HepG2 (cell line): Measurements from ENCODE around the gene CRADD. TPM values are rescaled to one million over a fixed set of nuclear protein-coding genes. Genes with fewer than 3 reads are reported as not detected.

Experiments
- ATAC-seq: fragments of 200-7000 bp; cut with Tn5 transposase; 3 replicates; pipeline ENCODE4 v1.9.1; 2020; ENCODE audit warnings: mild to moderate bottlenecking, moderate library complexity
- BruUV-seq: library from RNA; stranded (reverse); fragments of 400-500 nt; replicated peaks from 2 replicates; lab custom pipeline; 2021; lab: Mats Ljungman, UMichigan
- CTCF ChIA-PET: fragments of 300-600 bp; formaldehyde crosslinking; extraction: SDS; loops from one replicate; lab custom pipeline; 2021; ENCODE audit warnings: low total read pairs, inconsistent platforms, low intra/inter-chr PET ratio; lab: Yijun Ruan, JAX
- POLR2A ChIA-PET: fragments of 350-600 bp; sonication (Branson Sonifier 250); formaldehyde crosslinking; loops from one replicate; lab custom pipeline; 2020; ENCODE audit warnings: antibody characterized with exemption, inconsistent platforms; lab: Yijun Ruan, JAX
- DNase-seq: peaks from one replicate; pipeline ENCODE4 v3.0.0-alpha.2; 2015; ENCODE audit warnings: low spot score
- FAIRE-seq: peaks from 3 replicates; lab custom pipeline; 2011; peaks lifted over from hg19 to GRCh38; lab: Jason Lieb, UNC
- H2AFZ ChIP-seq: one replicate; pipeline ENCODE4 v1.6.1; 2011; ENCODE audit warnings: low read length, inconsistent platforms
- H3K27ac ChIP-seq: fragments of 300-600 bp; 3 replicates; pipeline ENCODE4 v1.8.0; 2011; ENCODE audit warnings: mixed run types, mild to moderate bottlenecking, mixed read lengths, low read length, inconsistent platforms; ENCODE audit not compliant: insufficient read depth; ENCODE audit errors: extremely low read length
- H3K27me3 ChIP-seq, 2 experiments: fragments of 200-600 bp in 1 of 2; 2 replicates in 1 of 2; 3 replicates in 1 of 2; pipeline versions ENCODE4 v1.6.0 to v1.8.0; 2011; ENCODE audit warnings: low read length in 2 of 2, mild to moderate bottlenecking in 2 of 2, moderate library complexity in 2 of 2, inconsistent platforms in 1 of 2; ENCODE audit not compliant: insufficient read depth in 2 of 2, control insufficient read depth in 1 of 2
- H3K36me3 ChIP-seq, 2 experiments: fragments of 200-600 bp in 1 of 2; replicated peaks in 1 of 2; 2 replicates in 1 of 2; 3 replicates in 1 of 2; pipeline versions ENCODE4 v1.5.1 to v1.8.0; 2011; ENCODE audit warnings: low read length in 2 of 2, inconsistent platforms in 1 of 2; ENCODE audit not compliant: insufficient read depth in 2 of 2, control insufficient read depth in 1 of 2
- H3K4me1 ChIP-seq: 2 replicates; pipeline ENCODE4 v1.5.1; 2012; ENCODE audit warnings: low read length, inconsistent platforms; ENCODE audit not compliant: insufficient read depth
- H3K4me2 ChIP-seq: 2 replicates; pipeline ENCODE4 v1.6.0; 2011; ENCODE audit warnings: low read depth, low read length, inconsistent platforms
- H3K4me3 ChIP-seq, 3 experiments: fragments of 200-600 bp in 1 of 3; sonication (generic), shearing (Covaris generic) in 1 of 3; replicated peaks in 1 of 3; 2 replicates each; pipeline ENCODE4 v1.5.1; 2011 to 2016; ENCODE audit warnings: low read length in 3 of 3, inconsistent platforms in 2 of 3, low read depth in 2 of 3, mild to moderate bottlenecking in 2 of 3, control low read depth in 1 of 3, mixed read lengths in 1 of 3; ENCODE audit not compliant: insufficient read depth in 1 of 3
- H3K79me2 ChIP-seq: one replicate; pipeline ENCODE4 v1.6.1; 2011; ENCODE audit warnings: low read length, inconsistent platforms; ENCODE audit not compliant: insufficient read depth
- H3K9ac ChIP-seq: 2 replicates; pipeline ENCODE4 v1.6.0; 2011; ENCODE audit warnings: mild to moderate bottlenecking, low read depth, low read length, inconsistent platforms; ENCODE audit not compliant: insufficient read depth
- H3K9me3 ChIP-seq: 2 replicates; pipeline ENCODE4 v1.5.1; 2012; ENCODE audit warnings: mild to moderate bottlenecking, low read length
- H4K20me1 ChIP-seq: 2 replicates; pipeline ENCODE4 v1.6.0; 2011; ENCODE audit warnings: inconsistent platforms, mild to moderate bottlenecking, low read length, moderate library complexity; ENCODE audit not compliant: insufficient read depth
- CEBPB ChIP-seq: IDR thresholded peaks from 2 replicates; pipeline ENCODE4 v1.6.1; 2011; ENCODE audit warnings: low read depth, low read length, improper control_type of control experiment, borderline replicate concordance
- CEBPG ChIP-seq: IDR thresholded peaks from 2 replicates; pipeline ENCODE4 v1.6.1; 2016
- CREM ChIP-seq, 2 experiments: sonication (generic) in 1 of 2; formaldehyde crosslinking in 1 of 2; IDR thresholded peaks; 2 replicates each; pipeline versions ENCODE4 v1.4.0 to v1.6.1; 2016 to 2020; ENCODE audit warnings: antibody characterized with exemption in 1 of 2, mild to moderate bottlenecking in 1 of 2, missing genetic modification reagents in 1 of 2
- HDAC6 ChIP-seq: fragments of 200-600 bp; sonication (generic); IDR thresholded peaks from 2 replicates; pipeline ENCODE4 v1.7.0; 2017; ENCODE audit warnings: mild to moderate bottlenecking, antibody characterized with exemption, low read length, low read depth
- IKZF1 ChIP-seq: fragments of 450-650 bp; IDR thresholded peaks from 2 replicates; pipeline ENCODE4 v1.7.1; 2016
- SMAD1 ChIP-seq: sonication (generic); formaldehyde crosslinking; IDR thresholded peaks from 2 replicates; pipeline ENCODE4 v1.4.0; 2020; ENCODE audit warnings: missing genetic modification reagents, low read depth, mild to moderate bottlenecking, borderline replicate concordance
- SMARCC2 ChIP-seq: fragments of 450-650 bp; IDR thresholded peaks from 2 replicates; pipeline ENCODE4 v1.6.1; 2017; ENCODE audit warnings: antibody characterized with exemption, mild to moderate bottlenecking
- TEAD2 ChIP-seq: sonication (generic); formaldehyde crosslinking; IDR thresholded peaks from 2 replicates; pipeline ENCODE4 v1.9.0; 2021; ENCODE audit warnings: missing genetic modification reagents
- ZNF124 ChIP-seq: sonication (generic); formaldehyde crosslinking; IDR thresholded peaks from 2 replicates; pipeline ENCODE4 v1.4.0; 2020; ENCODE audit warnings: missing genetic modification reagents
- ZNF180 ChIP-seq: sonication (generic); formaldehyde crosslinking; IDR thresholded peaks from 2 replicates; pipeline ENCODE4 v1.4.0; 2020; ENCODE audit warnings: low read depth, missing genetic modification reagents, borderline replicate concordance
- ZNF367 ChIP-seq: sonication (generic); formaldehyde crosslinking; IDR thresholded peaks from 2 replicates; pipeline ENCODE4 v1.4.0; 2020; ENCODE audit warnings: missing genetic modification reagents, borderline replicate concordance
- WGBS: methylation state at CpG from one replicate; pipeline ENCODE4 v1.1.6; 2017; ENCODE audit warnings: low lambda C conversion rate; 5-methylcytosine and 5-hydroxymethylcytosine counted together
- in situ Hi-C: cut with HindIII; loops from 2 replicates; pipeline ENCODE4 v1.10.0; 2017; ENCODE audit warnings: low pct_unique_long_range_greater_than_20kb; ENCODE audit not compliant: extremely low pct_ligation_motif_present
- intact Hi-C: fragments of 100-400 bp; cut with micrococcal nuclease; formaldehyde crosslinking; loops from one replicate; pipeline ENCODE4 v1.10.0; 2022; ENCODE audit not compliant: unreplicated experiment
- polyA plus RNA-seq, 8 experiments: library from polyadenylated mRNA; depleted of rRNA in 3 of 8; stranded (reverse) in 7 of 8; unstranded in 1 of 8; fragments of >200 nt; fragmentation: Illumina TruSeq in 4 of 8; extraction: Trizol in 4 of 8; gene quantifications; 2 replicates each; pipeline versions ENCODE4 v1.2.1 to v1.2.3, GENCODE V29; 2011 to 2016; ENCODE audit warnings: low read depth in 4 of 8, missing spikeins in 1 of 8, mixed read lengths in 1 of 8; ENCODE audit not compliant: insufficient read depth in 1 of 8
- total RNA-seq, 5 experiments: library from RNA; depleted of rRNA; stranded (reverse); fragments of >200 nt; fragmentation: Illumina TruSeq; extraction: Trizol; gene quantifications; 2 replicates each; pipeline ENCODE4 v1.2.3, GENCODE V29; 2016; ENCODE audit warnings: low read depth in 1 of 5
- TF ChIP-seq, protein P1 (sequence below): sonication (generic); formaldehyde crosslinking; IDR thresholded peaks from 2 replicates; pipeline ENCODE4 v1.5.1; 2020; ENCODE audit warnings: missing genetic modification reagents, mild to moderate bottlenecking, borderline replicate concordance

Gene CRADD
- total and polyA plus RNA-seq, 2 of the 13 experiments (the other 11 are each of a cell fraction or from before 2014, with no cell fraction given): 12.4 to 18.8 TPM

DNA sequence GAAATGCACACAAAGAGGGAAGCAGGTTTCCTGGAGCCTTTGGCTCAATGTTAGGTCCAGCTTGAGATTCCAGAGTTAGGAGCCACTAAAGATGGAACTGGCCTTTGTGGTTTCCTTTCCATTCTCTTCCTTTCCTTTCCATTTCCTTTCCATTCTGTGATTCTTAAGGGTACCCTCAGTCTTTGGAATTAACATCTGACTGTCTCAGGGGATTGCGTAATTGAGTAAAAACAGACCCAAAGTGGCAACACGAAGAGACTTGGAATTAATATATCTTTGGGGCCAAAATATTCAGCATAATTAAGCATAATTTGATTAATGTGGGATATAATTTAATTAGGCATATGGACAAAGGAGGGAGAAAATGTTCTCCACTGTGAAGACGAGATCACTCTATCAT lies 205.6 kb downstream of the CRADD start:
- no peak for ATAC-seq

DNA sequence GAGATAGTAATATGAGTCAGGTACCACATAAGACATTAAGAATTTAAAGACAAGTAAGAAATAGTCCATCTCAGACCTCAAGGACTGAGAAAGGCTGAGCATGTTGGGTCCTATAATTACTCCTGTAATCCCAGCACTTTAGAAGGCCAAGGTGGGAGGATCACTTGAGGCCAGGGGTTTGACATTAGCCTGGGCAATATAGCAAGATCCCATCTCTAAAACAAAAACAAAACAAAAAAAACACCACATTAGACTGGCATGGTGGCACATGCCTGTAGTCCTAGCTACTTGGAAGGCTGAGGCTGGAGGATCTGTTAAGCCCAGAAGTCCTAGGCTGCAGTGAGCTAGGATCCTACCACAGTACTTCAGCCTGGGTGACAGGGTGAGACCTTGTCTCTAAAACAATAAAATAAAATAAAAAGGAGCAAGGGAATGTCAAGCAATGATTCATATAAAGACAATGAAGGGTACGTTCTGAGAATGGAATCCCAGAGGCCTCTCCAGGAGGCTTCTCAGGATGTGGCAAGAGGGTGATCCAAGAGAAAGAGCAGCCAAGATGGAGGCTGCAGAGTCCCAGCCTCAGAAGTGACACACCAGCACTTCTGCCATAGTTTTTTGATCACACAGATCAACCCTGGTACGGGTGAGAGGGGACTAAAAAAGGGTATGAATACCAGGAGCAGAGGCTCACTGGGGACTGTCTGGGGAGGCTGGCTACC lies 206.4 kb downstream of the CRADD start:
- no peaks in the 10 kb centered on the region for H4K20me1 ChIP-seq
- H3K9ac ChIP-seq: no peak overlapping the region
- in situ Hi-C loops (no loop called here), intact Hi-C loops (no loop called here)
- no peak overlapping the region for H3K27ac ChIP-seq
- TF ChIP-seq SMAD1 (CRISPR knock-in tag): no peak
- no peak for TF ChIP-seq ZNF180 (CRISPR knock-in tag)
- TF ChIP-seq TEAD2 (CRISPR knock-in tag): no peak
- no peak for TF ChIP-seq HDAC6
- no peak for TF ChIP-seq ZNF124 (CRISPR knock-in tag)
- no peak for DNase-seq
- ChIA-PET CTCF (no interaction called here), POLR2A (no interaction called here)
- H3K4me1 ChIP-seq: no peaks in the 10 kb centered on the region
- ATAC-seq: no peak
- no peak overlapping the region for H3K4me3 ChIP-seq
- no TSS peak for BruUV-seq
- H3K9me3 ChIP-seq: no peaks in the 10 kb centered on the region
- no peaks in the 10 kb centered on the region for H3K27me3 ChIP-seq
- FAIRE-seq: no peak
- H3K4me2 ChIP-seq: no peak overlapping the region
- H3K79me2 ChIP-seq: no peaks in the 10 kb centered on the region
- WGBS: 15% methylated on average over 2 of the region's 2 CpGs
- no peak overlapping the region for H2AFZ ChIP-seq
- H3K36me3 ChIP-seq: no peaks in the 10 kb centered on the region

More for the DNA sequence above, 205.6 kb downstream of the CRADD start:
- ChIA-PET CTCF (no interaction called here), POLR2A (no interaction called here)
- in situ Hi-C loops (no loop called here), intact Hi-C loops (no loop called here)
- Histone ChIP-seq H2AFZ (no peak overlapping the region), H3K4me3 (no peak overlapping the region), H3K79me2 (no peaks in the 10 kb centered on the region), H3K27me3 (no peaks in the 10 kb centered on the region), H3K9ac (no peak overlapping the region), H3K36me3 (no peaks in the 10 kb centered on the region), H3K27ac (no peak overlapping the region), H3K9me3 (no peaks in the 10 kb centered on the region), H3K4me2 (no peak overlapping the region), H3K4me1 (no peaks in the 10 kb centered on the region), H4K20me1 (no peaks in the 10 kb centered on the region)
- no peak for DNase-seq
- TF ChIP-seq ZNF367 (CRISPR knock-in tag): no peak
- TF ChIP-seq SMARCC2: no peak
- TF ChIP-seq, protein P1, sequence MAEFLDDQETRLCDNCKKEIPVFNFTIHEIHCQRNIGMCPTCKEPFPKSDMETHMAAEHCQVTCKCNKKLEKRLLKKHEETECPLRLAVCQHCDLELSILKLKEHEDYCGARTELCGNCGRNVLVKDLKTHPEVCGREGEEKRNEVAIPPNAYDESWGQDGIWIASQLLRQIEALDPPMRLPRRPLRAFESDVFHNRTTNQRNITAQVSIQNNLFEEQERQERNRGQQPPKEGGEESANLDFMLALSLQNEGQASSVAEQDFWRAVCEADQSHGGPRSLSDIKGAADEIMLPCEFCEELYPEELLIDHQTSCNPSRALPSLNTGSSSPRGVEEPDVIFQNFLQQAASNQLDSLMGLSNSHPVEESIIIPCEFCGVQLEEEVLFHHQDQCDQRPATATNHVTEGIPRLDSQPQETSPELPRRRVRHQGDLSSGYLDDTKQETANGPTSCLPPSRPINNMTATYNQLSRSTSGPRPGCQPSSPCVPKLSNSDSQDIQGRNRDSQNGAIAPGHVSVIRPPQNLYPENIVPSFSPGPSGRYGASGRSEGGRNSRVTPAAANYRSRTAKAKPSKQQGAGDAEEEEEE: no peak
- peak; percentile 85 for TF ChIP-seq CEBPB
- TF ChIP-seq CREM (IDR thresholded peaks at IDR 0.05): no peak
- TF ChIP-seq CREM (CRISPR knock-in tag; IDR thresholded peaks at IDR 0.05): no peak
- TF ChIP-seq IKZF1: no peak
- TF ChIP-seq CEBPG: 0 out of 2 replicates have a peak, but pooled peaks have one; percentile 8
- no peak for FAIRE-seq
- BruUV-seq: no TSS peak
- WGBS: 75% methylated on average over 3 of the region's 3 CpGs
